Measurements from ENCODE around the gene YRDC.

The YRDC gene

DNA sequence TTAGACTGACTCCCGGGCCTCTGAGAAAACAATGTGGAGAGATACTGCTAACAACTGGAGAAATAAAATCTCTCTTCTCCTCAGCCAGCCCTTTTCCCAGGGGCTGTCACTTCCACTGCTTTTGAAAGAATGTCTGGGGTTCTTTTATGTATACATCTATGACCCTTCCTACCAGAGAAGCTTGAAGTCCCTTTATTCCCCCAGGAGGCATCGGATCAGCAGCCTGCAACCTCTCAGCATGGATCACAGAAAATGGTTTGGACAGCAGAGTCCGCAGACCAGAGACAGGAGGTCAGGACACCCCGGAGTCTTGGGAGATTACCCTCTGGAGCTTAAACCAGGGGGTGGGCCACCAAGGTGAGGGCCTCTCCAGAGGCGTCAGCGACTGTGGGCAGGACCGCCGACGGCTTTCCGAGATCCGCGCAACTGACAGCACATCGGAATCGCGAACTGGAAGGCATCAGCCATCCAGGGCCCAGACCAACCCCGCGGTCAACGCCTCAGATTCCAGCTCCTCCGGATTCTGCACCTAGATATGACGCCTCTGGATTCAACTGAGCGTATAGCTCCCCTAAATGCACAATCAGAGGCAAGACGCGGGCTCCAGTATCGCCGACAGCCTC, 44.1 kb downstream of the YRDC start:
- Mint-ChIP-seq H3K27me3 (peaks cover 42% of the 10 kb centered on the region), H3K27ac (no peak overlapping the region), H3K4me1 (peaks cover 18% of the 10 kb centered on the region), H3K4me3 (no peak overlapping the region), H3K36me3 (no peaks in the 10 kb centered on the region), H3K9me3 (no peaks in the 10 kb centered on the region)

GRCh38 chr1:37762516-37762915, 45.5 kb downstream of the YRDC start:
- H3K27ac Mint-ChIP-seq = no peak overlapping the region
- peaks cover 18% of the 10 kb centered on the region for H3K4me1 Mint-ChIP-seq
- H3K27me3 Mint-ChIP-seq = peaks cover 35% of the 10 kb centered on the region
- no peaks in the 10 kb centered on the region for H3K36me3 Mint-ChIP-seq
- H3K9me3 Mint-ChIP-seq = no peaks in the 10 kb centered on the region
- no peak overlapping the region for H3K4me3 Mint-ChIP-seq

DNA sequence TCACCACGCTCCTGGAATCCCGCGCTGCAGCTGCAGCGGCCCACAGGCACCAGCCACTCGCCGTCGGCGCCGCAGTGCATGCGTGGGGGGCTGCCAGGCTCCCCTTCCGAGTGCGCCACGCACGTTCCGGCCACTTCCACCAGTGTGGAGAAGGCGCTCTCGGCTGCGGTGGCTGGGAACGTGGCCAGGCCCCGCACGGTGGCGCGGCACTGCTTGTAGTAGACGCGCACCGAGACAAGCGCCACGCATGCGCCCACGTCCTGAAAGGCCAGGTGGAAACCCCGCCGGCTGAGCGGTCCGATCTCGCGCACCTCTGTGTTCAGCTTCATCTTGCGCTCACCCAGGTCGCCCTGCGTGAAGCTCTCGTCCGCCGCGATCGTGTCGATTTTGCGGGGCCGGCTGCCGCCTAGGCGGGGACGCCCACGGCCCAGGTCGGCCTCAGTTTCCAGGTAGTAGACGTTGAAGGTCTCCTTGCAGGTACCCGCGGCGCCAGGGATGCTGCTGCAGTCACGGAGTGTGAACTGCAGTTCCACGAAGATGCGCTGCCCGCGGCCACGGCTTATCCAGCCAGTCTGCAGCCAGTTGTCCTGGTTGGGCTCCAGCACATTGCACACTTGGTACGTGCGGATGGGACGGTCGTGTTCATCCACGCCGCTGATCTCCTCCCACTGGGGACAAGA, 46.5 kb downstream of the YRDC start:
- Mint-ChIP-seq H3K9me3 (no peaks in the 10 kb centered on the region), H3K4me3 (no peak overlapping the region), H3K4me1 (peaks cover 18% of the 10 kb centered on the region), H3K27ac (no peak overlapping the region), H3K27me3 (peaks cover 35% of the 10 kb centered on the region), H3K36me3 (no peaks in the 10 kb centered on the region)

GRCh38 chr1:37759451-37759850, 48.6 kb downstream of the YRDC start:
- H3K4me3 Mint-ChIP-seq = no peak overlapping the region
- H3K36me3 Mint-ChIP-seq = no peaks in the 10 kb centered on the region
- H3K9me3 Mint-ChIP-seq = no peaks in the 10 kb centered on the region
- H3K27me3 Mint-ChIP-seq = peaks cover 18% of the 10 kb centered on the region
- H3K4me1 Mint-ChIP-seq = peaks cover 1% of the 10 kb centered on the region
- H3K27ac Mint-ChIP-seq = no peak overlapping the region

DNA sequence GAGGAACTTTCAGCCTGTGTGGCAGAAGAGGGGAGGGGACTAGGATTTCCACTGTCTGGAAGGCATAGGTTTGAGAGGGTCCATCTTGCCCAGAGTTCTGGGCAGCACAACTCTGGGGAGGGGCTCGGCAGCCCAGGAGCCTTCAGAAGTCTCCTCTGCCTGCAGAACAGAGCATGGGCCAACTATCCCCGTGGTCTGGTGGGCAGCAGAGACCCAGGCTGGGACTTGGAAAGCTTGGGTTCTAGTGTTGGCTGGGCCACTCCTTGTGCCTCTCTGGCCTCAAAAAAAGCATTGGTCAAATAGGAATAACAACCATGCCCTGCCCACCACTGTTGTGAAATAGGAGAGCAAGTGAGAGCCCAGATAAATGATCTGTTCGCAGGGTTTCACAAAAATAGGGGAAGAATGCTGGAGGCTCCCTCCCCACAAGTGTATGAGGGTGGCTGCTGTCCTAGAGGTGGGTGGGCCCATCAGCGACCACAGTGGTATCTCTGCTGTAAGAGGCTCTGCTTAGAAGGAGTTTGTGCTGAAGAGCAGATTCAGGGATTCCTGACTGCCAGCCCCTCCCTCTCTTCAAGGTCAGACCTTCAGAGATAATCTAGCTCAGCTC, 52.0 kb downstream of the YRDC start:
- Mint-ChIP-seq H3K36me3 (no peaks in the 10 kb centered on the region), H3K4me3 (no peak overlapping the region), H3K27ac (no peak overlapping the region), H3K9me3 (no peaks in the 10 kb centered on the region), H3K27me3 (peaks cover 12% of the 10 kb centered on the region), H3K4me1 (peaks cover 7% of the 10 kb centered on the region)

DNA sequence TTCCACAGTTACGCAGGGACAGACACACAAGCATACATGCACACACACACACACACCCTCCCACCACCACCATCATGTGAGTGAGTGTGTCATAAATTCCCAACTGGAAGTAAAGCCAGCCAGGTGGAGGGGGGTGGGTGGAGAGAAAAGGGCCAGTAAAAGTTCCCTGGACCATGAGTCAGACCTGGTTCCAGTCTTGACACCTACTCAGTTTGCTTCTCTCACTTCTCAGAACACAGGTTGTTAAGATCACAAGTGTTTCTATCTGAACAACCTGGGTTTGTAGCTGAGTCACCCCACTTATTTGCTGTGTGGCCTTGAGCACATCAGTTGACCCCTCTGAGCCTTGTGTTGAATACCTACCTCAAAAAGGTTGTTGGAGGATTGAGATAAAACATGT, 52.7 kb downstream of the YRDC start:
- Mint-ChIP-seq H3K27ac (no peak overlapping the region), H3K27me3 (peaks cover 13% of the 10 kb centered on the region), H3K4me3 (no peak overlapping the region), H3K36me3 (no peaks in the 10 kb centered on the region), H3K4me1 (peaks cover 7% of the 10 kb centered on the region), H3K9me3 (no peaks in the 10 kb centered on the region)

DNA sequence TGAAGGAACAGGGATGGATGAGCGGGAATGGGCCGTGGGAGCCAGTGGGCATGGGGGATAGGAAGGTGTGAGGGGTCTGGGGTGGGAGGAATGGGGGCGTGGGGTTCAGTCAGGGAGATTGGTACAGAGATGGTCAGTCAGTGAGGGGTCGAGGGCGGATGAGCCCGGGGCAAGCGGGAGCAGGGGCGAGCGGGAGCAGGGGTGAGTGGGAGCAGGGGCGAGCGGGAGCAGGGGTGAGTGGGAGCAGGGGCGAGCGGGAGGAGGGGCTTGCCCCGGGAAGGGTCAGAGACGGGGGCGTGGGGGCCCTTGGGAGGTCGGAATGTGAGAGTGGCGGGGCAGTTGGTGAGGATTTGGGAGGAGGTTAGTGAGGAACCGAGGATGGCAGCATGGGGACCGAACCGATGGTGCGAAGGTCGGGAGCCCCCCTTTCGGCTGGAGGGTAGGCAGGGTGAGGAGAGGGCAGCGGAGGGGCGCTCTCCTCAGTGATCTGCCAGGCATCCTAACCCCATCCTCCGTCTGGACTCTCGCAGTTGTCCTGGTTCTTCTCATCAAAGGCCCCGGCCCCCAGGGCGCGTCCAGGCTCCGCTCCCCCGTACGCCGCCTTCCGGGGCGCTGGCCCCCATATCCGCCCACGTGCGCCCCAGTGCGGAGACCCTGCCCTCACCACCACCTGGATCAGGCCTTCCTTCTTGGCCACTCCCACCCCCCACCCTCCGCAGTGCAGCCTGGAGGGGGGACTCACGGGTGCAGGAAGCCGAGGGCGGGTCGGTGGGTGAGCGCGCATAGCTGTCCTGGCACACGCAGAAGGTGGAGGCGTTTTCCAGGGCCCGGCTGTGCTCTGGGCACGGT, 54.3 kb downstream of the YRDC start:
- peaks cover 7% of the 10 kb centered on the region for H3K4me1 Mint-ChIP-seq
- H3K27ac Mint-ChIP-seq = no peak overlapping the region
- H3K36me3 Mint-ChIP-seq = no peaks in the 10 kb centered on the region
- peak overlapping the region; percentile 62 for H3K4me3 Mint-ChIP-seq
- no peaks in the 10 kb centered on the region for H3K9me3 Mint-ChIP-seq
- peaks cover 20% of the 10 kb centered on the region for H3K27me3 Mint-ChIP-seq
